ENCODE results near the gene SLC4A1AP. TPM values are rescaled to one million over a fixed set of nuclear protein-coding genes. Genes with fewer than 3 reads are reported as not detected.
"Not testable (repeated sequence)": the region's sequence is repeated elsewhere in the genome, so short reads cannot be mapped to it uniquely, and the experiment has no call there.

Gene SLC4A1AP, protein sequence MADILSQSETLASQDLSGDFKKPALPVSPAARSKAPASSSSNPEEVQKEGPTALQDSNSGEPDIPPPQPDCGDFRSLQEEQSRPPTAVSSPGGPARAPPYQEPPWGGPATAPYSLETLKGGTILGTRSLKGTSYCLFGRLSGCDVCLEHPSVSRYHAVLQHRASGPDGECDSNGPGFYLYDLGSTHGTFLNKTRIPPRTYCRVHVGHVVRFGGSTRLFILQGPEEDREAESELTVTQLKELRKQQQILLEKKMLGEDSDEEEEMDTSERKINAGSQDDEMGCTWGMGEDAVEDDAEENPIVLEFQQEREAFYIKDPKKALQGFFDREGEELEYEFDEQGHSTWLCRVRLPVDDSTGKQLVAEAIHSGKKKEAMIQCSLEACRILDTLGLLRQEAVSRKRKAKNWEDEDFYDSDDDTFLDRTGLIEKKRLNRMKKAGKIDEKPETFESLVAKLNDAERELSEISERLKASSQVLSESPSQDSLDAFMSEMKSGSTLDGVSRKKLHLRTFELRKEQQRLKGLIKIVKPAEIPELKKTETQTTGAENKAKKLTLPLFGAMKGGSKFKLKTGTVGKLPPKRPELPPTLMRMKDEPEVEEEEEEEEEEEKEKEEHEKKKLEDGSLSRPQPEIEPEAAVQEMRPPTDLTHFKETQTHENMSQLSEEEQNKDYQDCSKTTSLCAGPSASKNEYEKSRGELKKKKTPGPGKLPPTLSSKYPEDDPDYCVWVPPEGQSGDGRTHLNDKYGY
- 10 to 100 TPM; 28.8 to 37.0 (median 34.3) TPM for polyA plus RNA-seq (ENCODE audit: insufficient read depth in 1 of 5, insufficient read length in 5 of 5, low replicate concordance in 1 of 5)
- long read RNA-seq, donor 1, partial matches to known transcripts, result 8 of 13 reads
- long read RNA-seq, donor 1, other reads (novel, unspliced or antisense), result 0 of 13 reads
- long read RNA-seq, donor 2, partial matches to known transcripts, result 0 of 2 reads
- long read RNA-seq, donor 2, other reads (novel, unspliced or antisense), result 0 of 2 reads
- long read RNA-seq, donor 3, partial matches to known transcripts, result 6 of 6 reads
- long read RNA-seq, donor 3, other reads (novel, unspliced or antisense), result 0 of 6 reads
- long read RNA-seq, donor 4, partial matches to known transcripts, result 0 of 1 reads
- long read RNA-seq, donor 4, other reads (novel, unspliced or antisense), result 0 of 1 reads
- long read RNA-seq, donor 5, partial matches to known transcripts, result 6 of 11 reads
- long read RNA-seq, donor 5, other reads (novel, unspliced or antisense), result 0 of 11 reads
- long read RNA-seq, donor 6, partial matches to known transcripts, result 0 of 8 reads
- long read RNA-seq, donor 6, other reads (novel, unspliced or antisense), result 0 of 8 reads
- long read RNA-seq, donor 7, transcript SLC4A1AP-203 (2 exons, 2,537 nt), result major isoform, 5 of 9 reads
- long read RNA-seq, donor 7, partial matches to known transcripts, result 0 of 9 reads
- long read RNA-seq, donor 7, other reads (novel, unspliced or antisense), result 0 of 9 reads
- long read RNA-seq, donor 8, result 0 reads

DNA sequence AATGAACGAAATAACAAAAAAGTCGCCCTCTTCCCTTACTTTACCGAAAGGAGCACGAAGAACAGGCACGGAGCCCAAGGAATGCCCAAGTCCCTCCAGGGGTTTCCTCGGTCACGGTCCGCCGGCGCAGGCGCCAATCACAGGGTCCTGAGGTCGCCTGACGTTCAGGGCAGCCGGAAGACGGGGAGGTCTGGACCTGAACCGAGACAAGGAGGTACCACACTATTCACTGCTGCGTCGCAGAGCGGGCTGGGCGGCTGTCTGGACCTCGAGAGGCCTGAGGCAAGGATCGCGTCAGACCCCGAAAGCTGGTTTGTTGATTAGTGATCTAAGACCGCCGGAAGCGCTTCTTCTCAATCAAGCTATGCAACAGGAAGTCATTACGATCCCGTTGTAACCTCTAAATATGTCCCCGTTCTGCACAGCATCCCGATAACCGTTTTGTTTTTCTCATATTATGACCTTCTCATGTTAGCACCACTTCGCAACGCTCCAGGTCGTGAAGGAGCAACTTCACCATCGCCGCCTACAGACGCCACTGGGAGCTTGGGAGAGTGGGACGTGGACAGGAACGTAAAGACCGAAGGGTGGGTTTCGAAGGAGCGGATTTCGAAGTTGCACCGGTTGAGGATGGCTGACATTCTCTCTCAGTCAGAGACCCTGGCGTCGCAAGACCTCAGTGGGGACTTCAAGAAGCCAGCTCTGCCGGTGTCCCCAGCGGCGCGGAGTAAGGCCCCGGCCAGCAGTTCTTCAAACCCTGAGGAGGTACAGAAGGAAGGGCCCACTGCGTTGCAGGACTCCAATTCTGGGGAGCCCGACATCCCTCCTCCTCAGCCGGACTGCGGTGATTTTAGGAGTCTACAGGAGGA is at the start of gene SLC4A1AP, which contains the start of gene SUPT7L:
TSS of gene SLC4A1AP (plus strand) at position 605 of the 869 bp plus-strand sequence. CDS start at position 631, 26 bp downstream.
TSS of gene SUPT7L (minus strand) at position 330 of the 869 bp plus-strand sequence. CDS start 1,422 bp downstream, outside the sequence.
- DNase-seq, result peak; percentile 89 to 90

- DNase-seq, result no peak
Measured at GRCh38 chr2:27613985-27614384, 49.7 kb upstream of the SLC4A1AP start.

DNA sequence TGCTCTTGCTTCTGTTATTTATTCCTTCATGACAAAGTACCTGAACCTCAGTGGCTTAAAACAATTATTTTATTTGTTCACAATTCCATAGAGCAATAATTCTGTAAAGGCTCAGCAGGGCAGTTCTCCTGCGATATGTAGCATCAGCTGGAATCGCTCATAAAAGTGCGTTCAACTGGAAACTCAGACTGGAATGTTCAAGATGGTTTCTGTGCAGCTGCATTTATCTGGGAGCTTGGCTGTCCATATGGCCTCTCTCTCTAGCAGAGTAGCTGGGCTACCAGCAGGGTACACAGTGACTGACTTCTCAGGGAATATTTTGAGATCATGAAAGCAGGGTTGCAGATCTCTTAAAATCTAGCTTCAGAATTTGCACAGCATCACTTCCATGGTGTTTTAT is 48.4 kb upstream of the SLC4A1AP start:
- no peak for DNase-seq

- DNase-seq, result no peak
Measured at GRCh38 chr2:27621524-27621923, 42.2 kb upstream of the SLC4A1AP start.

DNA sequence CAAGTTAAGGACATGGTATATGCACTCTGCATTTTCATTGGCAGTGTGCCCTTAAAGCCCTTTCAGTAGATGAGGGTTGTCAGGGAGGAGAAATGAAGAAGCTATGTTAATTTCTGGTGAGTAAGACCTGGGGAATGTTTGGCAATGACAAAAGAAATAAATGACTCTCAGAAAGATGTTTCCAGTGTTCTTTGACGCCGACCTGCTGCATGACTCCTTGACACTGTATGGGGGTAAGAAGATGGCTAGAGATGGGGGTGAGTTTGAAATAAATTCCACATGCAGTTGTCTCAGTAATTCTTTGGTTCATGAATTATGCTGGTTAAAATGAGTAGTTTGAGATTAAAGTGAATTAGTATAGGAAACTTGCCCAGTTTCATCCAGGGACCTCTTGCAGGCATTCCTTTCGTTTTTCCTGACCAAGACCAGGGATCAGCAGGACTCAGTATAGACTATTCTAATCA is 40.7 kb upstream of the SLC4A1AP start:
- no peak for DNase-seq

GRCh38 chr2:27624943-27625342 is 38.7 kb upstream of the SLC4A1AP start:
- DNase-seq, result no peak

DNA sequence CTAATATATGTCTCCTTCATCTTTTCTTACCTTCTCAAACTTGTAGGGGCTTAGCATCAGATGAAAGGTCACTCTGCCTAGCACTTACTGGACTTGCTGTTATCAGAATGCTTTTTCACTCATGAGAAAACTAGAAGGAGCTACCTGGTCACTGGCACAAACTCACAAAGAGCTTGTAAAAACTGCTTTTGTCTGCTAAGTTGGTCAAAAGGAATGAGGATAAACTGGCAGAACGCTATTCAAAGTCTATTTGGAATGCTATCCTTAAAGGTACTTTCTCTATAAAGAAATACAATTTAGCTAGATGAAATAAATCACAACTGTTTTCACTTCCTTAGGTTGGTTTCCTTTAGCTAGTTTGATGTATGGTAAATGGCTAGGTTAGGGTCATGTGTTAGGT is 37.4 kb upstream of the SLC4A1AP start:
- not testable (repeated sequence) for DNase-seq

DNA sequence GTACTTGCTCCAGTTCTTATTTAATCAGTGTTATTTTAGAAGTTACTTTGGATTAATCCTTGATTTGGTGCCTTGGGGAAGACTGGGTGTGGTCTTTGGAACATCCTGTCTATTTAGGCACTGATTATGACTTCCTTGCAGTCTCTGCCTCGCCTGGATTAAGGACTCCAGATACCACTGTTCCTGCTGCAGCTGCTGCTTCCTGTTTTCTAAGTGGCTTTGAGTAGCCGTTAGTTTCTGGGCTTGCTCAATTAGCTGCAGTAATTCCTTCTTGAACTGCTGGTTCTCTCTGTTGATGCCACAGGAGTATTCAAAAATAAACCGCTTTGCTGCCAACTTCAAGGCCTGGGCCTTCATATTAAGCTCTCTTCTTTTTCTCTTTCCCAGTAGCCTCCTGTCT is 36.8 kb upstream of the SLC4A1AP start:
- DNase-seq, result not testable (repeated sequence)

DNA sequence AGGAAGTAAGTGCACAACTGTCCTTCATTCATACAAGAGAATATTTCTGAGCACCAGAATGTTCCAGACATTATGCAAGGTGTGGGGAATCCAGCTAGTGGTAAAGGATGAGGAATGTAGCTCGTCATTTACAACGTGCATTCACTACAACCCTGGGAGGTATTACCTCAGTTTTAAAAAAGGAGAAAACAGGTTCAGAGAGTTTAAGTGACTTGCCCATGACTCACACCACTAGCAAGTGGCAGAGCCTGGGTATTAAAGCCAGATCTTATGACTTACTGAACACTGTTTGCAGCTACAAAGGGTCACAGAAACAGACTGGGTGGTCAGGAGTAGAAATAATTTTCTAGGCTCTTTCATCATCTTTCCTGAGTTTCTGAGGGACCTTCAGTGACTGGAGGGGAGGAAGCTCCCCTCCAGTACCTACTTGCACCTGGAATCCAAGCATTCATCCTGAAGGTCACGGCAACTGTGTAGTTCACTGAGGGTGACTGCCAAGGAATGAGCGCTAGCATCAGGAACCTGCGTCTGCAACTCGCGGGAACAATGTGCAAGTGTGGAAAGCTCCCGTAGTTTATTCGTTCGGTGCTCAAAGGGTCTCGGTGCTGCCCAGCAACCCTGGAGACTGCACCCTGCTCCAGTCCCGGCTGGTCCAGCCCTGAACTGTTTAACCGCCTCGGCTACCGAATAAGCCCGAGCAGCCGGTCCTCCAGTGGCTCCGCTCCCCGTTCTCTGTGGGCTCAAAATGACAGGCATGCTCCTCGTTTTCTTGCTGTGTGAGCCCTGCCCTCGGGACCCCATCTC is 35.5 kb upstream of the SLC4A1AP start:
- peak in 1 of 2 donors; percentile 2 for DNase-seq

DNA sequence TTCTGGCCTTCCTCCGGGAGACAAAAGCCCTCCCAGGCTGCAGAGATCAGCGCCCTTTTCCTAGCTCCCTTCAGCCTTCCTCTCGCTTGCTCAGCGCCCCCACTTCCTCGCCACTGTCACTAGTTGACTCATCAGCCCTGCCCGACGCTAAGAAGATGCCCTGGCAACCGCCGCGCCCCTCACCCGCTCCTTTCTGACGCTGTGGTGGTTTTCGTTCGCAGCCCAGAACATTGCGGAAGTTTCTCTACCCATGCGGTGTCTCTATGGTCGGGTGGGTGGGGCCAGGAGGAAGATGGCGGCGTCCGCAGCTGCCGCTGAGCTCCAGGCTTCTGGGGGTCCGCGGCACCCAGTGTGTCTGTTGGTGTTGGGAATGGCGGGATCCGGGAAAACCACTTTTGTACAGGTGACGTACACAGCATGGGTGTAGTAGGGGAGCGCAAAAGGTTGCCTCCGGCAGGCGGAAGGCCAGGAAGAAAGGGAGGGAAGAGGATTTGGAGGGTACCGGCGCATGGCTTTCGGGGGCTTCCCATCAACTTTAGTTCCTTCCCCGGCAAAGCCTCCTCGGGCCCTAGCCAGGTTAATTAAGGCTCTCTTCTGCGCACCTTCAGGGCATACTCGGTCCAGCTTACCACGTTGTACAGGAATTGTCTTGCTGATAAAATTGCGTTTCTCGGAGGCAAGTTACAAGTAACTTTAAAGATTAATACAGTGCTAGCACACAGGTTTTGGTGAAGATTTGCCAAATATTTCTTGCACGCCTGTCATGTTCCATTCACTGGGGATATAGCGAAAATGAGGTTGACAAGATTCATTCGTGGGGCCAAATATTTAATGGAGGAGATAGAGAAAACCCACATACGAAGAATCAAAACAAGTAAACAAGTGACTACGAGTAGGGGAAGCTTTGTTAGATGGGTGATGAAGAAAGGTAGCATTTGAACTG is 34.7 kb upstream of the SLC4A1AP start, which contains the start of the genes CCDC121 and GPN1:
TSS of gene CCDC121 (minus strand) at position 246 of the 943 bp plus-strand sequence. CDS start 1,213 bp downstream, outside the sequence.
TSS of gene GPN1 (plus strand) at position 284 of the 943 bp plus-strand sequence. CDS start at position 293, 9 bp downstream.
- peak; percentile 75 for DNase-seq

GRCh38 chr2:27630257-27630656 is 33.4 kb upstream of the SLC4A1AP start:
- not testable (repeated sequence) for DNase-seq

DNA sequence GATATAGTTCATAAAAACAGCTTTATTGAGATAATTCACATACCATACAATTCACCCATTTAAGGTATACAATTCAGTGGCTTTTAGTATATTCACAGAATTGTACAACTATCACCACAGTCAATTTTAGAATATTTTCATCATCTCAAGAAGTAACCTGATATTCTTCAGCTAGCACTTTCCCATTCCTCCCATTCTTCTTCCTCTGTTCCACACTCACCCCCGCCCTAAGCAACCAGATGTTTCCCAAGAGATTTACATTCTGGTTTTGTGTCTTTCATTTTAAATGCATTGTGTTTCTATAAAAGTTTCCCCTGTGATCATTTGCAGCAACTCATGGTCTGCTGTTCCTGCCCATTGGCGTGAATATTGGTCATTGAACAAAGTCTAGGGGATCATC is 29.4 kb upstream of the SLC4A1AP start:
- no peak for DNase-seq

DNA sequence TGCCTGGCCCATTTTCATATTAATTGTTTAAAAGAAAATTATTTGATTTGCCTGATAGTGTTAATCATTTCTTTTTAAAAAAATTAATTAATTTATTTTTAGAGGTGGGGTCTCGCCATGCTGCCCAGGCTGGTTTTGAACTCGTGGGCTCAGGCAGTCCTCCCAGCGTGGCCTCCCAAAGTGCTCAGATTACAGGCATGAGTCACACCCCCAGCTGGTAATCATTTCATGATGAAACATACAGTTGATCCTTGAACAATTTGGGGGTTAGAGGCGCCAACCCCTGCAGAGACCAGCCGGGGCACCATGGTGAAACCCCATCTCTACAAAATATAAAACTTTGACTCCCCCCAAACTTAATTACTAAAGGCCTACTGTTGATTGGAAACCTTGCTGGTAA is 26.9 kb upstream of the SLC4A1AP start:
- DNase-seq, result no peak

GRCh38 chr2:27638037-27638637 is 25.6 kb upstream of the SLC4A1AP start:
- no peak for DNase-seq

GRCh38 chr2:27638709-27639108 is 25.0 kb upstream of the SLC4A1AP start:
- DNase-seq, result no peak

DNA sequence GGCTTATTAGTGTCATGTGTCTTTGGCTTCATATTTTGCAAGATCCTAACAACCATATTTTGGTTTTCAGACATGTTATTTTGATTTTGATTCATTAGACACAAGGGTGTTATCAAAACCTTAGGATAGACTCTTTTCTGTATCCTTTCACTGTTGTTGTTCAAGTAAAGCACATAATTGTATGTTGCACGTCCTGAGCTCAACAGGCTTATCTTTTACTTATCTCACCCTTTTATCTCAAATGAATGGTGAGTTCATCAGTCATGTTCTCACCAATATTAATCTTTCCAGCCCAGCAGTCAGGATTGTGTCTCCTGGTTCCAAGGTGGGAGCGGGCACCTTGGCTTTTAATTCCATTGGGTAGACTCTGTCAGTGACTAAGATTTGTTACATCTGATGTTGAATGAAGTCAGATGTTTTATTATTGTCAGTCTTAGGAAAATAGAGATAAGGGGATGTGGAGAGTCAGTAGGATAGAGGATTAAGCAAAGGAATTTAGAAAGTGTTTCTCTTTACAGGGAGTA is 22.9 kb upstream of the SLC4A1AP start:
- DNase-seq, result no peak

- DNase-seq, result no peak
Measured at GRCh38 chr2:27645197-27645596, 18.5 kb upstream of the SLC4A1AP start.
